ENCODE results near the gene GLI3. TPM values are rescaled to one million over a fixed set of nuclear protein-coding genes. Genes with fewer than 3 reads are reported as not detected.
A peak's percentile ranks its signal among the peaks of the same experiment; 100 is the strongest.

The GLI3 gene
- total and polyA plus RNA-seq, 2 of the 8 experiments (the other 6 are each of a cell fraction or from before 2014, with no cell fraction given): 8.0 to 31.1 TPM

DNA sequence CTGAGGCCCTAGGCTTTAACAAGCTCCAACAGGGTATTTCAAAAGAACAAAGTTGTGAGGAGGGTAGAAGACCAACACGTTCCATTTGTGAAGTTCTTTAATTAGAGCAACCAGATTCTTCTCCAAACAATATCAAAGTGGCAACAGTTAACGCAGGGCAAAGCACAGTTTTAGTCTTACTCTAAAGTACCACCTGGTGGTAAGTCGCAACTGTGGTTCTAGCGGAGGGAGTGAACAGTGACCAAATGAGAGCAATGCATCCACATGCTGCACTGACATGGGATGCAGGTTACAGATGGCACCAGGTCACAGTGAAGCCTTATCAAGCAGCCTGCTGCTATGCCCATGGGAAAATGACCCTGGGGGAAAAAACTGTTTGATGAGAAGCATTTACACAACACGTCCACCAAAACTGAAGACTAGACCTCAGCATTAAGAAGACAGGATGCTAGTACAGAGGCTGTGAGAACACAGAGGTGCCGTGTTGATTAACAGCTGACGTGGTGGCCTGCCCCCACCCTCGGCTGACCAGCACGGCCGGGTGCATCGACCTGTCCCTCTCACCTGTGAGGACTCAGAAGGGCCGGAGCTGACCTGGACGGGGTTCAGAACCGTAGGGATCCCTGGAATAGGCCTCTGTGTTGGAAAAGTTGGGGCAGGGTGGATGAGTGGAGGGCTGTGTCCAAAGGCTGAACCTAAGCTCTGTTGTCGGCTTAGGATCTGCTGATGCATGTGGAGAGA lies 211.2 kb downstream of the GLI3 start:
- no peak overlapping the region for H3K4me3 ChIP-seq (ENCODE audit: extremely low read depth in 1 of 4, insufficient read depth in 2 of 4, low read depth in 3 of 4, low read length in 4 of 4)
- peaks cover 6 to 26% (median 17%) of the 10 kb centered on the region in 4 experiments; a peak in 6 of 7 replicates for H3K4me1 ChIP-seq (replicated peaks in 1 of 4; ENCODE audit: control insufficient read depth in 3 of 4, insufficient read depth in 4 of 4, low read length in 3 of 4)
- no peak overlapping the region for H3K23ac ChIP-seq (ENCODE audit: insufficient read length)
- H4K5ac ChIP-seq (ENCODE audit: insufficient read length, low read depth, low read length): no peak overlapping the region
- H4K91ac ChIP-seq (replicated peaks; ENCODE audit: insufficient read length, low read length): peak overlapping the region; percentile 7
- no peak overlapping the region for H3K9ac ChIP-seq (replicated peaks in 1 of 4; ENCODE audit: extremely low read depth in 1 of 4, low read depth in 3 of 4, low read length in 3 of 4)
- H3K23me2 ChIP-seq (ENCODE audit: low read depth, low read length): no peaks in the 10 kb centered on the region
- no peak overlapping the region for H2BK5ac ChIP-seq (ENCODE audit: low read depth, low read length)
- ChIA-PET CTCF (ENCODE audit: partially characterized antibody) (interaction anchor here (0.6 to 6.0 kb wide), 14 partner anchors 9 to 364 kb away, joined by 3 to 45 read pairs (median 4); no protein-coding TSS in a partner anchor), POLR2A (ENCODE audit: partially characterized antibody) (interaction anchor here (0.7 kb wide), 1 partner anchor 135 kb away, joined by 3 read pairs; no protein-coding TSS in a partner anchor)
- no peak overlapping the region for H3K27ac ChIP-seq (ENCODE audit: low read depth, low read length)
- no peak overlapping the region for H3K4me2 ChIP-seq (ENCODE audit: insufficient read depth in 1 of 2, low read depth in 2 of 2, low read length in 2 of 2)
- H3K4ac ChIP-seq (replicated peaks; ENCODE audit: insufficient read length, low read depth, low read length): no peak overlapping the region
- no peak for DNase-seq (ENCODE audit: low read depth in 1 of 2, low spot score in 2 of 2)
- FAIRE-seq: no peak
- WGBS, 2 experiments (ENCODE audit: extremely low coverage in 1 of 2, insufficient coverage in 1 of 2, insufficient read length in 1 of 2, insufficient replicate concordance in 2 of 2, low coverage in 1 of 2, low lambda C conversion rate in 2 of 2, missing lambda C conversion rate in 1 of 2): 92% methylated on average over 15 of the region's 15 CpGs; no CpG with 5 or more reads in 1 of the 2 experiments
- no peaks in the 10 kb centered on the region for H3K27me3 ChIP-seq (replicated peaks in 1 of 4; ENCODE audit: control insufficient read depth in 3 of 4, extremely low read depth in 1 of 4, insufficient read depth in 3 of 4, low read length in 3 of 4)
- no peak overlapping the region for H2BK120ac ChIP-seq (replicated peaks; ENCODE audit: low read depth, low read length)
- H3K56ac ChIP-seq (replicated peaks; ENCODE audit: insufficient read length, low read depth, low read length): no peak overlapping the region
- peak overlapping the region; percentile 92; the same call in 1 of the 2 replicates for H2AK5ac ChIP-seq (ENCODE audit: low read depth, low read length)
- TF ChIP-seq, protein P1, sequence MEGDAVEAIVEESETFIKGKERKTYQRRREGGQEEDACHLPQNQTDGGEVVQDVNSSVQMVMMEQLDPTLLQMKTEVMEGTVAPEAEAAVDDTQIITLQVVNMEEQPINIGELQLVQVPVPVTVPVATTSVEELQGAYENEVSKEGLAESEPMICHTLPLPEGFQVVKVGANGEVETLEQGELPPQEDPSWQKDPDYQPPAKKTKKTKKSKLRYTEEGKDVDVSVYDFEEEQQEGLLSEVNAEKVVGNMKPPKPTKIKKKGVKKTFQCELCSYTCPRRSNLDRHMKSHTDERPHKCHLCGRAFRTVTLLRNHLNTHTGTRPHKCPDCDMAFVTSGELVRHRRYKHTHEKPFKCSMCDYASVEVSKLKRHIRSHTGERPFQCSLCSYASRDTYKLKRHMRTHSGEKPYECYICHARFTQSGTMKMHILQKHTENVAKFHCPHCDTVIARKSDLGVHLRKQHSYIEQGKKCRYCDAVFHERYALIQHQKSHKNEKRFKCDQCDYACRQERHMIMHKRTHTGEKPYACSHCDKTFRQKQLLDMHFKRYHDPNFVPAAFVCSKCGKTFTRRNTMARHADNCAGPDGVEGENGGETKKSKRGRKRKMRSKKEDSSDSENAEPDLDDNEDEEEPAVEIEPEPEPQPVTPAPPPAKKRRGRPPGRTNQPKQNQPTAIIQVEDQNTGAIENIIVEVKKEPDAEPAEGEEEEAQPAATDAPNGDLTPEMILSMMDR (IDR thresholded peaks at IDR 0.05; ENCODE audit: control extremely low read depth in 1 of 3, insufficient read depth in 1 of 3, low read depth in 1 of 3, low read length in 3 of 3): peak in 1 of 3 experiments; percentile 11; a peak in 1 of 4 replicates
- TF ChIP-seq SP1 (IDR thresholded peaks at IDR 0.05; ENCODE audit: low read depth, low read length): no peak
- no peak overlapping the region for H2AFZ ChIP-seq (ENCODE audit: low read length)
- peaks cover 0 to 19% (median 3%) of the 10 kb centered on the region in 4 experiments; a peak in 5 of 8 replicates for H3K36me3 ChIP-seq (ENCODE audit: control insufficient read depth in 2 of 4, insufficient read depth in 4 of 4, low read length in 3 of 4)
- H4K8ac ChIP-seq (ENCODE audit: extremely low read depth, insufficient read depth, low read length): no peak overlapping the region
- no peaks in the 10 kb centered on the region for H3K9me3 ChIP-seq (ENCODE audit: insufficient read depth in 2 of 2, low read depth in 1 of 2, low read length in 1 of 2)
- no peaks in the 10 kb centered on the region for H3K79me1 ChIP-seq (ENCODE audit: low read depth, low read length)
- no peak overlapping the region; the same call in 1 of the 2 replicates for H2BK20ac ChIP-seq (ENCODE audit: low read length)
- H4K20me1 ChIP-seq (replicated peaks in 1 of 2; ENCODE audit: control insufficient read depth in 1 of 2, insufficient read depth in 2 of 2, low read length in 2 of 2): no peaks in the 10 kb centered on the region
- H3K14ac ChIP-seq (ENCODE audit: insufficient read length): no peak overlapping the region
- no peaks in the 10 kb centered on the region for H3K79me2 ChIP-seq (ENCODE audit: control insufficient read depth in 1 of 2, insufficient read depth in 2 of 2, low read length in 2 of 2)
- H2BK12ac ChIP-seq (ENCODE audit: low read depth, low read length): peak overlapping the region; percentile 85; the same call in 1 of the 2 replicates
- H2BK15ac ChIP-seq (ENCODE audit: low read length): no peak overlapping the region
- H3K18ac ChIP-seq (ENCODE audit: extremely low read depth, low read length): peak overlapping the region; percentile 68
